Uterus (tissue), 2 donors: ENCODE results near the gene NPM3.

Experiments used
- POLR2A ChIP-seq, 2 donors: fragments of 450-650 bp; IDR thresholded peaks; one replicate each; pipeline ENCODE4 v1.6.1; 2016; ENCODE audit warnings: antibody characterized with exemption in 2 of 2, mild to moderate bottlenecking in 1 of 2, moderate library complexity in 1 of 2
- TF ChIP-seq, protein P1 (sequence below), 4 experiments: fragments of 200-600 bp in 2 of 4; fragments of 450-650 bp in 2 of 4; sonication (generic) in 2 of 4; IDR thresholded peaks; one replicate each; pipeline ENCODE4 v1.5.1; 2016 to 2019; ENCODE audit warnings: antibody characterized with exemption in 4 of 4, mild to moderate bottlenecking in 2 of 4, moderate library complexity in 1 of 4

DNA sequence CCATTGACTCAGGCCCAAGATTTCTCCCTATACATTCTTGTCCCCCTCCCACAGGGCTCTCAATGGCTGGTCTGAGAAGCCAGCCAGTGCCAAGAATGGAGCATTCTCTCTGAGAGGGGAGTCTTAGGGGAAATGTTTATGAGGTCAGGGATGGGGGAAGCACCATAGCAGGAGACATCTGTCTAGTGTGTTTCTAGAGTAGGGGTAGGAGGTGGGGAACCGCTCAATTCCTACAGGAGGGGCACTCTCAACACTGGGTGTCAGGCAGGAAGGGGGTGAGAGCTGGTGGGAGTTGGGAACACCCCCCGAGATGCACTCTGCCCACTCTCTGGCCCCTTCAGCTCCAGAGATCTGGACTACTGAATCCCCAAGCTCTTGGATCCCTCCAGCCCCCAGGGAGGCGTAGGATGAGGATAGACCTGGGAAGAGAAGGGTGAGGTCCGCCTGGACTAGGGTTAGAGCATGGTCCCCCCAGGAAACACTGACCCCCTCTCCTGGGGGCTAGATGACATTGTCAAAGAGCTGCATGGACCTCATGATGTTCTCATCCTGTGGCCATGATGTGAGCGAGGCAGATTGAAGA, 43.7 kb upstream of the NPM3 start:
- TF ChIP-seq, protein P1, sequence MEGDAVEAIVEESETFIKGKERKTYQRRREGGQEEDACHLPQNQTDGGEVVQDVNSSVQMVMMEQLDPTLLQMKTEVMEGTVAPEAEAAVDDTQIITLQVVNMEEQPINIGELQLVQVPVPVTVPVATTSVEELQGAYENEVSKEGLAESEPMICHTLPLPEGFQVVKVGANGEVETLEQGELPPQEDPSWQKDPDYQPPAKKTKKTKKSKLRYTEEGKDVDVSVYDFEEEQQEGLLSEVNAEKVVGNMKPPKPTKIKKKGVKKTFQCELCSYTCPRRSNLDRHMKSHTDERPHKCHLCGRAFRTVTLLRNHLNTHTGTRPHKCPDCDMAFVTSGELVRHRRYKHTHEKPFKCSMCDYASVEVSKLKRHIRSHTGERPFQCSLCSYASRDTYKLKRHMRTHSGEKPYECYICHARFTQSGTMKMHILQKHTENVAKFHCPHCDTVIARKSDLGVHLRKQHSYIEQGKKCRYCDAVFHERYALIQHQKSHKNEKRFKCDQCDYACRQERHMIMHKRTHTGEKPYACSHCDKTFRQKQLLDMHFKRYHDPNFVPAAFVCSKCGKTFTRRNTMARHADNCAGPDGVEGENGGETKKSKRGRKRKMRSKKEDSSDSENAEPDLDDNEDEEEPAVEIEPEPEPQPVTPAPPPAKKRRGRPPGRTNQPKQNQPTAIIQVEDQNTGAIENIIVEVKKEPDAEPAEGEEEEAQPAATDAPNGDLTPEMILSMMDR (IDR thresholded peaks at IDR 0.05), result no peak
- no peak for TF ChIP-seq POLR2A (IDR thresholded peaks at IDR 0.05)
